ENCODE data around the gene EHD2.

DNA sequence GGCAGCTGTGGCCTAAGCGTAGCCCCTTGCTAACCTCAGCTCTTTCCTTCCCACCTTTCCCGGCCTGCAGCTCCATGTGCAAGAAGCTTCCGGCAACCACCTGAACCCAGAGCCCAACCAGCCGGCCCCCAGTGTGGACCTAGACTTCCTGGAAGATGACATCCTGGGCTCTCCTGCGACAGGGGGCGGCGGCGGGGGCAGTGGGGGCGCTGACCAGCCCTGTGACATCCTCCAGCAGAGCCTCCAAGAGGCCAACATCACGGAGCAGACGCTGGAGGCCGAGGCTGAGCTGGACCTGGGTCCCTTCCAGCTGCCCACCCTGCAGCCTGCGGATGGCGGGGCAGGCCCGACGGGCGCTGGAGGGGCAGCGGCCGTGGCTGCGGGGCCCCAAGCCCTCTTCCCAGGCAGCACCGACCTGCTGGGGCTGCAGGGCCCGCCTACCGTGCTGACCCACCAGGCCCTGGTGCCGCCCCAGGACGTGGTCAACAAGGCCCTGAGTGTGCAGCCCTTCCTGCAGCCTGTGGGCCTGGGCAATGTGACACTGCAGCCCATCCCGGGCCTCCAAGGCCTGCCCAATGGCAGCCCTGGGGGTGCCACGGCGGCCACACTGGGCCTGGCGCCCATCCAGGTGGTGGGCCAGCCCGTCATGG lies 33.8 kb upstream of the EHD2 start:
- TF ChIP-seq CTCF (conservative IDR thresholded peaks at IDR 0.05 in 1 of 2, IDR thresholded peaks at IDR 0.05 in 1 of 2; ENCODE audit: extremely low read depth in 1 of 2, insufficient read depth in 1 of 2, low read depth in 1 of 2, low read length in 2 of 2) (no peak), EZH2 (IDR thresholded peaks at IDR 0.05; ENCODE audit: borderline replicate concordance, low read length) (no peak)
